NCI-H345 (cell line): ENCODE results near the gene ASMTL.
"Not testable (repeated sequence)": the region's sequence is repeated elsewhere in the genome, so short reads cannot be mapped to it uniquely, and the experiment has no call there.

Experiments used
- DNase-seq: peaks from one replicate; lab custom pipeline; 2025; lab: John Stamatoyannopoulos, UW

The ASMTL gene

GRCh38 chrX:1452516-1453394 is at the start of gene ASMTL:
Gene ASMTL, minus strand, starts transcription at chrX:1452909. Its CDS starts 69 bp downstream, at chrX:1452840.
- no peak for DNase-seq

GRCh38 chrX:1502241-1502640 is 49.5 kb upstream of the ASMTL start:
- no peak for DNase-seq

- no peak for DNase-seq
Measured at GRCh38 chrX:1500701-1501624, 48.3 kb upstream of the ASMTL start.

GRCh38 chrX:1496076-1496475 is 43.4 kb upstream of the ASMTL start:
- DNase-seq: no peak

DNA sequence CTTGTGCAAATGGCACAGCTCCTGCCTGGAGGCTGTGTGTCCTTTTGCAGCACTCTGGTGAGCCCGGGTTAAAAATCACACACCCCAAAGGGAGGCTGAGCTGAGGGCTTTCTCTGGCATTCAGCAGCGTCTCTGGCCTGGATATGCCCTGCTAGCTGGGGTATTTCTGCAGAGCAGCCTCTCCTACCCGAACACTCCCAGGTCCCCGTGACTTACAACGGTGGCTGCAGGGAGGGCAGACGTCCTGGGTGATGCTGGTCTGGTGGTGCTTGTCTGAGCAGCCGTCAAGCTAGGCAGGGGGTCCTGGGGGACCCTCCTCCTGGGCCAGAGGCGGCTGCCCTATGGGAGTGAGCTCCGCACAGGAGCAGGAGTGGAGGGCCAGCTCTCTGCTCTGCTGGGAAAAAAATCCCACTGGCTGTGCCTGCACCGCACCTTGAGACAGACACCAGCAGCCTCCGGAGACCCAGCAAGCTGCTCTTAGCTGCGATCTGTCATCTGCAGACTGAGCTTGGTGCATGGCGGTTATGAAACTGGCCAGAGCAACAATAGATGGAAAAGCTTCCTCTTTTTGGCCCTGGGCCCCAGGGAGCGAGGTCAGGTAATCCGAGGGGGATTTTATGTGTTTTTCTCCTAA is 41.3 kb upstream of the ASMTL start:
- no peak for DNase-seq

GRCh38 chrX:1493412-1493811 is 40.7 kb upstream of the ASMTL start:
- DNase-seq: no peak

GRCh38 chrX:1492421-1493012 is 39.8 kb upstream of the ASMTL start:
- no peak for DNase-seq

- no peak for DNase-seq
Measured at GRCh38 chrX:1491851-1492349, 39.2 kb upstream of the ASMTL start.

- DNase-seq: not testable (repeated sequence)
Measured at GRCh38 chrX:1491248-1491647, 38.5 kb upstream of the ASMTL start.

- not testable (repeated sequence) for DNase-seq
Measured at GRCh38 chrX:1490723-1491122, 38.0 kb upstream of the ASMTL start.

DNA sequence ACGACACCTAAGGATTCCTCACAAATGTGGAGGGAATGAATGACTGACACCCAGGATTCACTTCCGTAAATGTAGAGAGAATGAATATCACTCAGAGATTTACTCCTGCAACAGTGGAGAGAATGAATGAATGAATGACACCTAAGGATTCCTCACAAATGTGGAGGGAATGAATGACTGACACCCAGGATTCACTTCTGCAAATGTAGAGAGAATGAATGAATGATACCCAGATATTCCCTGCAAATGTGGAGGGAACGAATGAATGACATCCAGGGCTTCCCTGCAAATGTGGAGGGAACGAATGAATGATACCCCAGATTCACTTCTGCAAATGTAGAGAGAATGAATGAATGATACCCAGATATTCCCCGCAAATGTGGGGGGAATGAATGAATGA is 36.6 kb upstream of the ASMTL start:
- DNase-seq: not testable (repeated sequence)

GRCh38 chrX:1488745-1489144 is 36.0 kb upstream of the ASMTL start:
- no peak for DNase-seq

DNA sequence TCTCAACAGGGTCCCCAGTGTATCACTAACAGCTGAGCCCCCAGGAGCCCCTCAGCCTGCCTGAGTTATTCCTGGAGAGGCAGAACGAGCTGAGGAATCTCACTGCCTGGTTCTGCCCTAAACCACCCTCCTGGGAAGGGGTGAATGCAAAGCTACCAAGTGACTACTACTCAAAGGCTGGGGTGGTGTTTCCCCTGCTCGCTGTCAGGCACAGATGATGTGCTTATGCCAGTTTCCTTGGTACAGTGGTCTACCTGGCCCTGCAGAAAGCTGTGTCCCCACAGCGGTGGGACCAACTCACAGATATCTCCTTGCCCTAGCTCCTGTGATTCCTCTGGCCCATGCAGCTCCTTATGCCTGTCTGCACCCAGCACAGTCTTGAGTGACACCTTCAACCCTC is 35.4 kb upstream of the ASMTL start:
- DNase-seq: no peak

GRCh38 chrX:1487401-1487800 is 34.7 kb upstream of the ASMTL start:
- DNase-seq: no peak

DNA sequence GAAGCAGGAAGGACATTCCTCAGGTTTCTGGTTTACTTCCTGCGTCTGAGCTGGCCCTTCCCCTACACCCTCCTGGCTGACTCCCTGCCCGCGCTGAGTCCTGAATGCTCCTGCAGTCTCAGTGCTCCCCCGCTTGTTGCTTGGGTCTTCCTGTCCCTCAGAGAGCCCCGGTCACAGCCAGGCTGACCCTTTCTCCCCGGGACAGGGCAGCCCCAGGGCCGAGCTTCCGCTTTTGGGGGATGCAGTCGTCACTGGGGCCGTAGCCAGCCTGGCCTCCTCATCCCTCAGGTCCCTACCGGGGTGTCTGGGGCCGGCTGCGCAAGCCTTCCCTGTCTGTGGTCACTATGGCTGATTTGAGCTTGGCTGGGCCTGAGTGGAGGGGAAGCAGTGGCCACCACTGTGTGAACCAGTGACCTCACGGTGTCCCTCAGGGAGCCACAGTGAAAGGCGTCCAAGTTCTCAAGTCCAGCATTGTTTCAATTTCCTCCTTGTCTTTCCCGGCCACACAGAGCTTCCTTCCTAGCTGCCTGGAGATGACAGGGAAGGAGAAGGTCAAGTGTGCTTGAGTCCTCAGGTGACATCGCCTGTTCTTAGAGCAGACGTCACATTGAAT is 34.1 kb upstream of the ASMTL start:
- no peak for DNase-seq

DNA sequence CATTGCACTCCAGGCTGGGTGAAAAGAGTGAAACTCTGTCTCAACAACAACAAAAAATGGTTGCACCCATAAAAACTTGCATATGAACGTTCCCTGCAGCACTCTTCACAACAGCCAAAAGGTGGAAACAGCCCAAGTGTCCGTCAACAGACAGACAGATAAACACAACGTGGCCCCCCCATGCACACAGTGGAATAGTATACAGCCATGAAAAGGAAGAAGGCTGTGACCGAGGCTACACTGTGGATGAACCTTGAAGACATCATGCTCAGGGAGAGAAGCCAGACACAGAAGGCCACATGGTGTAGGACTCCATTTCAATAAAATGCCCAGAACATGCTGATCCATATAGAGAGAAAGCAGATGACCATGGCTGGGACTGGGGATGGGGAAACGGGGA is 33.5 kb upstream of the ASMTL start:
- no peak for DNase-seq

DNA sequence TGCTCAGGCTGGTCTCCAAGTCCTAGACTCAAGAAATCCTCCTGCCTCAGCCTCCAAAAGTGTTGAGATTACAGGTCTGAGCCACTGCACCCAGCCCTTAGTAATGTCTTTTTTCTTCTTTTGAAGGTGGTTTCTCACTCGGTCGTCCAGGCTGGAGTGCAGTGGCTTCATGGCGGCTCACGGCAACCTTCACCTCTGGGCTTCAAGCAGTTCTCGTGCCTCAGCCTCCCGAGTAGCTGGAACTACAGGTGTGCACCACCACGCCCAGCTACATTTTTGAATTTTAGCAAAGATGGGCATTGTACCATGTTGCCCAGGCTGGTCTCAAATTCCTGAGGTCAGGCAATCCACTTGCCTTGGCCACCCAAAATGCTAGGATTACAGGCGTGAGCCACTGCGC is 32.3 kb upstream of the ASMTL start:
- DNase-seq: no peak

- DNase-seq: no peak
Measured at GRCh38 chrX:1484638-1485019, 31.9 kb upstream of the ASMTL start.

DNA sequence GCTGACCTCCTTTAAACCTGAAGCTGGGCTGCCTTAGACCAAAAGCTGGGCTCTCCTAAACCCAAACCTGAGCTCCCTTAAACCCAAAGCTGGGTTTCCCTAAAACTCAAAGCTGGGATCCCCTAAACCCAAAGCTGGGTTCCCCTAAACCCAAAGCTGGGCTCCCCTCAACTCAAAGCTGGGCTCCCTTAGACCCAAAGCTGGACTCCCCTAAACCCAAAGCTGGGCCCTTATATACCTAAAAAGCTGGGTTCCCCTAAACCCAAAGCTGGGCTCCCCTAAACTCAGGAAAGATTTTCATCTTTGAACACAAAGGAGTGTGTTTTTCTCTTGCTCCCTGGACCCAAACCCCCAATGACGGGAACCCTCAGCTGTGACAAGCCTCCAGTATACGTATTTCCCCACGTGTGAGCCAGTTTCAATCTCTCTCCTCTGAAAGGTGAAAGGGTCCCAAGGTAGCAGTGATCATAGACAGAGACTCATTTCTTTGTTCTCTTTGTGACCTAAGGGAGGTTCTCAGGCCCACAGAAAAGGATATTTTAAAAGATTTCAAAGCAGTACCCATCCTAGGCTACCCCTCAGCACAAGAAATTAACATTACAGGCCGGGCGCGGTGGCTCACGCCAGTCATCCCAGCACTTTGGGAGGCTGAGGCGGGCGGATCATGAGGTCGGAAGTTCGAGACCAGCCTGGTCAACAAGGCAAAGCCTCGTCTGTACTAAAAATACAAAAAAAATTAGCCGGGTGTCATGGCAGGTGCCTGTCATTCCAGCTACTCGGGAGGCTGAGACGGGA is 31.3 kb upstream of the ASMTL start:
- no peak for DNase-seq

GRCh38 chrX:1482530-1482928 is 29.8 kb upstream of the ASMTL start:
- DNase-seq: not testable (repeated sequence)
